ENCODE results near the gene TMBIM6. TPM values are rescaled to one million over a fixed set of nuclear protein-coding genes. Genes with fewer than 3 reads are reported as not detected.

Gene TMBIM6
- polyA plus RNA-seq, 1 of the 3 experiments (the other 2 are of a cell fraction) = 290 TPM

DNA sequence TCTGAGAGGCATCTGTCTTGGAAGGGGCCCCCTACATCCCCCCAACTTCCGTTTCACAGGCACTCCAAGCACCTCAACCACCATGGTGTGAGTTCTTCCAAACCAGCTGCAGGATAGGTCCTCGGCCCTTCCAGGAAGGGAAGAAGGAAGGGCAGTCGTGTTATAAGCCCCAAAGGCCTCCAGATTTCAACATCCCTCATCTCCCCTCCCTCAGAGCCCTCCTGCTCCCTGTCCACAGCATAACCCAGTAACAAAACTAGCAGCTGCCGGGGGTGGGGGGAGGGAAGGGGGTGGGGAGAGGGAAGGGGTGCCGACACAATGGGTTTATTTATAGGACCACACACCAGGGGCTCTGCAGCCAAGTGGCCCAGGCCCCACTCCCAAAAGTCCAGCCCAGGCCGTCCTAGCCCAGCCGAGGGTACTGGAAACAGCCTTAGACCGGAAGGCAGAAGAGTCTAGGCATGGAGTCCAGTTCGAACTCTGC is 68.6 kb downstream of the TMBIM6 start:
- no peak for DNase-seq
- 77% methylated on average over 7 of the region's 9 CpGs for WGBS (ENCODE audit: low lambda C conversion rate)
- no peaks in the 10 kb centered on the region for H3K4me1 ChIP-seq (ENCODE audit: control insufficient read depth in 1 of 2, insufficient read depth in 2 of 2, low read depth in 1 of 2, low read length in 1 of 2)
- CTCF ChIA-PET = interaction anchor here (0.9 kb wide), 2 partner anchors 9 to 59 kb away, joined by 3 to 4 read pairs; no protein-coding TSS in a partner anchor
- peaks cover 5 to 27% of the 10 kb centered on the region in 2 experiments for H3K36me3 ChIP-seq (replicated peaks in 1 of 2; ENCODE audit: control insufficient read depth in 1 of 2, insufficient read depth in 2 of 2, low read length in 1 of 2)
- no peaks in the 10 kb centered on the region for H3K27me3 ChIP-seq (ENCODE audit: insufficient read depth)
- H3F3A ChIP-seq (replicated peaks; ENCODE audit: insufficient read depth) = no peaks in the 10 kb centered on the region
- no peak overlapping the region for H3K4me3 ChIP-seq (ENCODE audit: low read depth in 2 of 2, low read length in 1 of 2)
- TF ChIP-seq POLR2AphosphoS5 (IDR thresholded peaks at IDR 0.05; ENCODE audit: low read depth, low read length) (no peak), EZH2phosphoT487 (IDR thresholded peaks at IDR 0.05; ENCODE audit: borderline replicate concordance, low read depth) (no peak), TAF1 (IDR thresholded peaks at IDR 0.05; ENCODE audit: borderline replicate concordance, low read depth, low read length) (no peak), RAD21 (IDR thresholded peaks at IDR 0.05; ENCODE audit: low read length) (no peak)
- TF ChIP-seq, protein P1, sequence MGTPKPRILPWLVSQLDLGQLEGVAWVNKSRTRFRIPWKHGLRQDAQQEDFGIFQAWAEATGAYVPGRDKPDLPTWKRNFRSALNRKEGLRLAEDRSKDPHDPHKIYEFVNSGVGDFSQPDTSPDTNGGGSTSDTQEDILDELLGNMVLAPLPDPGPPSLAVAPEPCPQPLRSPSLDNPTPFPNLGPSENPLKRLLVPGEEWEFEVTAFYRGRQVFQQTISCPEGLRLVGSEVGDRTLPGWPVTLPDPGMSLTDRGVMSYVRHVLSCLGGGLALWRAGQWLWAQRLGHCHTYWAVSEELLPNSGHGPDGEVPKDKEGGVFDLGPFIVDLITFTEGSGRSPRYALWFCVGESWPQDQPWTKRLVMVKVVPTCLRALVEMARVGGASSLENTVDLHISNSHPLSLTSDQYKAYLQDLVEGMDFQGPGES (IDR thresholded peaks at IDR 0.05; ENCODE audit: low read depth, low read length) = no peak
- TF ChIP-seq, protein P2, sequence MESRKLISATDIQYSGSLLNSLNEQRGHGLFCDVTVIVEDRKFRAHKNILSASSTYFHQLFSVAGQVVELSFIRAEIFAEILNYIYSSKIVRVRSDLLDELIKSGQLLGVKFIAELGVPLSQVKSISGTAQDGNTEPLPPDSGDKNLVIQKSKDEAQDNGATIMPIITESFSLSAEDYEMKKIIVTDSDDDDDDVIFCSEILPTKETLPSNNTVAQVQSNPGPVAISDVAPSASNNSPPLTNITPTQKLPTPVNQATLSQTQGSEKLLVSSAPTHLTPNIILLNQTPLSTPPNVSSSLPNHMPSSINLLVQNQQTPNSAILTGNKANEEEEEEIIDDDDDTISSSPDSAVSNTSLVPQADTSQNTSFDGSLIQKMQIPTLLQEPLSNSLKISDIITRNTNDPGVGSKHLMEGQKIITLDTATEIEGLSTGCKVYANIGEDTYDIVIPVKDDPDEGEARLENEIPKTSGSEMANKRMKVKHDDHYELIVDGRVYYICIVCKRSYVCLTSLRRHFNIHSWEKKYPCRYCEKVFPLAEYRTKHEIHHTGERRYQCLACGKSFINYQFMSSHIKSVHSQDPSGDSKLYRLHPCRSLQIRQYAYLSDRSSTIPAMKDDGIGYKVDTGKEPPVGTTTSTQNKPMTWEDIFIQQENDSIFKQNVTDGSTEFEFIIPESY (IDR thresholded peaks at IDR 0.05; ENCODE audit: borderline replicate concordance, low read depth) = no peak
- H3K4me2 ChIP-seq = no peak overlapping the region
- H3K9me2 ChIP-seq = no peaks in the 10 kb centered on the region
- peaks cover 27% of the 10 kb centered on the region for H4K20me1 ChIP-seq (ENCODE audit: insufficient read depth)
- H2AFZ ChIP-seq (ENCODE audit: low read depth) = no peak overlapping the region
- POLR2A ChIA-PET = interaction anchor here (1.1 kb wide), 1 partner anchor 7 kb away, joined by 3 read pairs; no protein-coding TSS in a partner anchor
- H3K79me2 ChIP-seq (ENCODE audit: insufficient read depth) = peaks cover 36% of the 10 kb centered on the region
- H3K27ac ChIP-seq (ENCODE audit: low read depth in 2 of 2, low read length in 1 of 2) = no peak overlapping the region
- no peaks in the 10 kb centered on the region for H3K9me3 ChIP-seq
- H3K9ac ChIP-seq = no peak overlapping the region

DNA sequence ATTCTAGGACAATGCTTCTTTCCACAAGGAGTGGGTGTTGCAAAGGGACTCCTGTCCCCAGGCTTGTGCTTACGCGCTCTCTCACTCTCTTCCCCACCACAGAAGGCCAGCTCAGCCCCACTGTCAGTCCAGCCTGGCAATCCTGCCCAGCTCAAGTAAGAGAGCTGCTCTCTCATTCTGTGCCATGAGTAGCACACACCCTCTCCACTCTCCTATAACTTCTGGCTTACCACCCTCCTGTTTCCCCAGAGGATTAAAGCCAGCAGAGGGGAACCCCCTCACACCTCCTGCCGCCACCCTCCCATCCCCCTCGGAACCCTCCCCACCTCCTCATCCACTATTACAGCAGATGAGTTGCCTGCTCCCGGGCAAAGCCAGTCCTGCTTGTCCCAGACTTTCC is 69.8 kb downstream of the TMBIM6 start:
- CTCF ChIA-PET = interaction anchor here (0.8 to 1.4 kb wide), 4 partner anchors 11 to 58 kb away, joined by 3 to 5 read pairs (median 3); no protein-coding TSS in a partner anchor
- Histone ChIP-seq H3K36me3 (replicated peaks in 1 of 2; ENCODE audit: control insufficient read depth in 1 of 2, insufficient read depth in 2 of 2, low read length in 1 of 2) (peaks cover 15 to 16% of the 10 kb centered on the region in 2 experiments), H3K9ac (no peak overlapping the region), H2AFZ (ENCODE audit: low read depth) (no peak overlapping the region), H3K9me2 (no peaks in the 10 kb centered on the region), H3K4me1 (ENCODE audit: control insufficient read depth in 1 of 2, insufficient read depth in 2 of 2, low read depth in 1 of 2, low read length in 1 of 2) (no peaks in the 10 kb centered on the region), H3K79me2 (ENCODE audit: insufficient read depth) (peaks cover 43% of the 10 kb centered on the region), H3K4me3 (ENCODE audit: low read depth in 2 of 2, low read length in 1 of 2) (no peak overlapping the region), H3K27ac (ENCODE audit: low read depth in 2 of 2, low read length in 1 of 2) (no peak overlapping the region), H4K20me1 (ENCODE audit: insufficient read depth) (peaks cover 35% of the 10 kb centered on the region), H3F3A (replicated peaks; ENCODE audit: insufficient read depth) (no peaks in the 10 kb centered on the region), H3K27me3 (ENCODE audit: insufficient read depth) (no peaks in the 10 kb centered on the region), H3K9me3 (no peaks in the 10 kb centered on the region), H3K4me2 (no peak overlapping the region)
- DNase-seq = no peak
- POLR2A ChIA-PET = interaction anchor here (1.1 to 1.4 kb wide), 2 partner anchors 9 to 17 kb away, joined by 3 to 4 read pairs; partner anchors contain the start of gene NCKAP5L
- TF ChIP-seq POLR2AphosphoS5 (IDR thresholded peaks at IDR 0.05; ENCODE audit: low read depth, low read length) (no peak), FOXM1 (IDR thresholded peaks at IDR 0.05; ENCODE audit: low read depth) (no peak), FOXJ3 (CRISPR knock-in tag; IDR thresholded peaks at IDR 0.05) (no peak), RAD21 (IDR thresholded peaks at IDR 0.05; ENCODE audit: low read length) (no peak), TAF1 (IDR thresholded peaks at IDR 0.05; ENCODE audit: borderline replicate concordance, low read depth, low read length) (no peak)
- WGBS (ENCODE audit: low lambda C conversion rate) = 94% methylated on average over 5 of the region's 5 CpGs

Data from SK-N-SH (cell line).